Body of pancreas (tissue), 4 donors: Measurements from ENCODE around the gene FAM199X. TPM values are rescaled to one million over a fixed set of nuclear protein-coding genes. Genes with fewer than 3 reads are reported as not detected.

Experiments
- ATAC-seq: fragments of 150-250 bp; one replicate; pipeline ENCODE4 v1.9.1; 2016
- DNase-seq, 4 donors: peaks; one replicate each; pipeline ENCODE4 v3.0.0-alpha.2; 2019
- H3K27ac ChIP-seq, 4 donors: fragments of 200-600 bp; sonication (generic); 1 replicate in 3 of 4; 2 replicates in 1 of 4; pipeline versions ENCODE4 v1.5.1 to v1.6.1; 2016 to 2019; ENCODE audit warnings: mild to moderate bottlenecking in 1 of 4, mixed read lengths in 1 of 4, moderate library complexity in 1 of 4
- H3K27me3 ChIP-seq, 2 donors: fragments of 200-600 bp; sonication (generic); one replicate each; pipeline ENCODE4 v1.6.0; 2016; ENCODE audit warnings: mild to moderate bottlenecking in 1 of 2
- H3K36me3 ChIP-seq, 2 donors: fragments of 200-600 bp; sonication (generic); replicated peaks in 1 of 2; 2 replicates each; pipeline ENCODE4 v1.5.1; 2016; ENCODE audit warnings: low read depth in 2 of 2; ENCODE audit not compliant: insufficient read depth in 1 of 2
- H3K4me1 ChIP-seq: fragments of 200-600 bp; sonication (generic); one replicate; pipeline ENCODE4 v1.6.0; 2016
- H3K4me3 ChIP-seq, 2 donors: fragments of 200-600 bp; sonication (generic); 1 replicate in 1 of 2; 2 replicates in 1 of 2; pipeline ENCODE4 v1.5.1; 2016 to 2019
- H3K9me3 ChIP-seq, 3 donors: fragments of 200-600 bp; sonication (generic); 1 replicate in 2 of 3; 2 replicates in 1 of 3; pipeline ENCODE4 v1.5.1; 2016
- POLR2A ChIP-seq, 3 donors: fragments of 450-650 bp; IDR thresholded peaks; one replicate each; pipeline ENCODE4 v1.6.1; 2016; ENCODE audit warnings: antibody characterized with exemption in 3 of 3, mild to moderate bottlenecking in 2 of 3
- WGBS, 2 donors: methylation state at CpG; one replicate each; pipeline ENCODE4 v1.1.5; 2017; 5-methylcytosine and 5-hydroxymethylcytosine counted together
- intact Hi-C: fragments of 100-400 bp; cut with DNase I; formaldehyde crosslinking; loops from one replicate; pipeline ENCODE4 v1.15.1; 2023
- total RNA-seq, 2 donors: library from RNA; depleted of rRNA; stranded (reverse); fragments of >200 nt; gene quantifications; one replicate each; pipeline ENCODE4 v1.1.0, GENCODE V29; 2016
- TF ChIP-seq, protein P1 (sequence below), 7 experiments: fragments of 450-650 bp in 4 of 7; fragments of 200-600 bp in 3 of 7; sonication (generic) in 3 of 7; IDR thresholded peaks; one replicate each; pipeline ENCODE4 v1.5.1; 2016 to 2019; ENCODE audit warnings: antibody characterized with exemption in 7 of 7

FAM199X gene
- total RNA-seq, 2 donors from 2014 or later, result 13.5 to 18.7 TPM

GRCh38 chrX:104166735-104167436, 633 bp downstream of the FAM199X start:
- intact Hi-C loops, result no loop called here
- no peaks in the 10 kb centered on the region for H3K36me3 ChIP-seq
- 0 to 1% methylated on average over 12 to 24 of the region's 37 CpGs for WGBS, 2 donors
- no peaks in the 10 kb centered on the region for H3K27me3 ChIP-seq
- peak overlapping the region; percentile 63 to 85 for H3K4me3 ChIP-seq
- H3K9me3 ChIP-seq, result no peaks in the 10 kb centered on the region
- DNase-seq, result no peak
- TF ChIP-seq, protein P1, sequence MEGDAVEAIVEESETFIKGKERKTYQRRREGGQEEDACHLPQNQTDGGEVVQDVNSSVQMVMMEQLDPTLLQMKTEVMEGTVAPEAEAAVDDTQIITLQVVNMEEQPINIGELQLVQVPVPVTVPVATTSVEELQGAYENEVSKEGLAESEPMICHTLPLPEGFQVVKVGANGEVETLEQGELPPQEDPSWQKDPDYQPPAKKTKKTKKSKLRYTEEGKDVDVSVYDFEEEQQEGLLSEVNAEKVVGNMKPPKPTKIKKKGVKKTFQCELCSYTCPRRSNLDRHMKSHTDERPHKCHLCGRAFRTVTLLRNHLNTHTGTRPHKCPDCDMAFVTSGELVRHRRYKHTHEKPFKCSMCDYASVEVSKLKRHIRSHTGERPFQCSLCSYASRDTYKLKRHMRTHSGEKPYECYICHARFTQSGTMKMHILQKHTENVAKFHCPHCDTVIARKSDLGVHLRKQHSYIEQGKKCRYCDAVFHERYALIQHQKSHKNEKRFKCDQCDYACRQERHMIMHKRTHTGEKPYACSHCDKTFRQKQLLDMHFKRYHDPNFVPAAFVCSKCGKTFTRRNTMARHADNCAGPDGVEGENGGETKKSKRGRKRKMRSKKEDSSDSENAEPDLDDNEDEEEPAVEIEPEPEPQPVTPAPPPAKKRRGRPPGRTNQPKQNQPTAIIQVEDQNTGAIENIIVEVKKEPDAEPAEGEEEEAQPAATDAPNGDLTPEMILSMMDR (IDR thresholded peaks at IDR 0.05), result no peak
- no peak for TF ChIP-seq POLR2A (IDR thresholded peaks at IDR 0.05)
- peak overlapping the region; percentile 64 to 92 (median 84) for H3K27ac ChIP-seq
- peaks cover 19% of the 10 kb centered on the region for H3K4me1 ChIP-seq
- ATAC-seq, result no peak

DNA sequence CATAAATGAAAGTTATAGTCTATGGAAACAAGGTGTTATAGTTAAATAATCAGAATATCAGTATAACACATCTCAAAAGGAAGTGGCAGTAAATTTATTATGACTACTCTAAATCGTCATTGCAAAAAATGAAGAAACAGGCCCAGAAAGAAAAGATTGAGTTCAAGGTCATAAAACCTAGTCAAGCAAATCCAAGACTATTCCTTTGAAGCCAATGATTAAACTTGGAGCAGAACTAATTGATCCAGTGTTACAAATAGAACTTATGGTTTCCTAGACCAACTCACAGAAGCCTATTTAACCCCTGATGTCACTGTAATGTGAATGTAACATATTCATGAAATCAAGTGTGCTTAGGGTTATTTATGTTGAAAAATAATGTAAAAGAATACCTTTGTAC, 1.9 kb downstream of the FAM199X start:
- no peak for ATAC-seq
- TF ChIP-seq POLR2A (IDR thresholded peaks at IDR 0.05), result no peak
- TF ChIP-seq, protein P1 (IDR thresholded peaks at IDR 0.05), result no peak
- DNase-seq, result no peak
- WGBS, 2 donors, result 0% methylated on average over 1 of the region's 1 CpG
- H3K4me1 ChIP-seq, result peaks cover 19% of the 10 kb centered on the region
- no peaks in the 10 kb centered on the region for H3K9me3 ChIP-seq
- no peak overlapping the region for H3K4me3 ChIP-seq
- H3K36me3 ChIP-seq, result no peaks in the 10 kb centered on the region
- intact Hi-C loops, result no loop called here
- H3K27me3 ChIP-seq, result no peaks in the 10 kb centered on the region
- H3K27ac ChIP-seq, result no peak overlapping the region

GRCh38 chrX:104172121-104172520, 5.9 kb downstream of the FAM199X start:
- H3K27me3 ChIP-seq, result no peaks in the 10 kb centered on the region
- intact Hi-C loops, result no loop called here
- H3K36me3 ChIP-seq, result no peaks in the 10 kb centered on the region
- no peaks in the 10 kb centered on the region for H3K9me3 ChIP-seq
- WGBS, 2 donors, result 59 to 61% methylated on average over 6 of the region's 6 CpGs
- peaks cover 14% of the 10 kb centered on the region for H3K4me1 ChIP-seq
- no peak for TF ChIP-seq POLR2A (IDR thresholded peaks at IDR 0.05)
- TF ChIP-seq, protein P1 (IDR thresholded peaks at IDR 0.05), result no peak
- no peak overlapping the region for H3K4me3 ChIP-seq
- ATAC-seq, result no peak
- no peak overlapping the region for H3K27ac ChIP-seq
- DNase-seq, result no peak

- Histone ChIP-seq H3K27ac (no peak overlapping the region), H3K4me1 (peaks cover 14% of the 10 kb centered on the region), H3K27me3 (no peaks in the 10 kb centered on the region), H3K9me3 (no peaks in the 10 kb centered on the region), H3K36me3 (no peaks in the 10 kb centered on the region), H3K4me3 (no peak overlapping the region)
- DNase-seq, result no peak
- no peak for ATAC-seq
- intact Hi-C loops, result no loop called here
- TF ChIP-seq POLR2A (IDR thresholded peaks at IDR 0.05), result no peak
- TF ChIP-seq, protein P1 (IDR thresholded peaks at IDR 0.05), result no peak
- 77 to 80% methylated on average over 2 of the region's 2 CpGs for WGBS, 2 donors
Observed at GRCh38 chrX:104172788-104173187, 6.5 kb downstream of the FAM199X start.

DNA sequence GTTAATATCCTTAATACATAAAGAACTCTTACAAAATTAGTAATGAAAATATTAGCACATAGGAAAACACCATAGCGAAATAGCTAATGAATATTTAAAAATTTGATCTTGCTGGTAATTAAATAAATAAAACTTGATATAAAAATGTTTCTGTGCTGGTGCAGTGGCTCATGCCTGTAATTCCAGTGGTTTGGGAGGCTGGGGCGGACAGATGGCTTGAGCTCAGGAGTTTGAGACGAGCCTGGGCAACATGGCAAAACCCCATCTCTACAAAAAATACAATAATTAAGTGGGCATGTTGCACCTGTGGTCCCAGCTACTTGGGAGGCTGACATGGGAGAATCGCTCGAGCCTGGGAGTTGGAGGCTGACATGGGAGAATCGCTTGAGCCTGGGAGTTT, 7.6 kb downstream of the FAM199X start:
- ATAC-seq, result no peak
- H3K36me3 ChIP-seq, result no peaks in the 10 kb centered on the region
- no peak overlapping the region for H3K4me3 ChIP-seq
- H3K9me3 ChIP-seq, result no peaks in the 10 kb centered on the region
- DNase-seq, result no peak
- no peaks in the 10 kb centered on the region for H3K27me3 ChIP-seq
- intact Hi-C loops, result no loop called here
- TF ChIP-seq POLR2A (IDR thresholded peaks at IDR 0.05), result no peak
- TF ChIP-seq, protein P1 (IDR thresholded peaks at IDR 0.05), result no peak
- no peak overlapping the region for H3K27ac ChIP-seq
- H3K4me1 ChIP-seq, result peaks cover 7% of the 10 kb centered on the region
- WGBS, 2 donors, result 89 to 99% methylated on average over 6 of the region's 6 CpGs
